NB4 (cell line): ENCODE data around the gene MESP2.
A peak's percentile ranks its signal among the peaks of the same experiment; 100 is the strongest.

Source experiments
- DNase-seq: peaks from one replicate; pipeline ENCODE4 v3.0.0; 2010; ENCODE audit warnings: low read depth
- H3K4me3 ChIP-seq: one replicate; pipeline ENCODE4 v1.5.1; 2011; ENCODE audit warnings: mild to moderate bottlenecking, low read depth, low read length, moderate library complexity
- MYC ChIP-seq: IDR thresholded peaks from 2 replicates; pipeline ENCODE4 v1.6.1; 2011; ENCODE audit warnings: low read depth, low read length
- POLR2A ChIP-seq: IDR thresholded peaks from 2 replicates; pipeline ENCODE4 v1.6.1; 2011; ENCODE audit warnings: mild to moderate bottlenecking; ENCODE audit not compliant: insufficient read length; ENCODE audit errors: extremely low read depth
- TF ChIP-seq, protein P1 (sequence below): IDR thresholded peaks from one replicate; pipeline ENCODE4 v1.5.1; 2012; ENCODE audit warnings: low read depth, low read length
- TF ChIP-seq, protein P2 (sequence below): IDR thresholded peaks from 2 replicates; pipeline ENCODE4 v1.6.1; 2011; ENCODE audit warnings: low read depth, low read length

MESP2 gene, protein sequence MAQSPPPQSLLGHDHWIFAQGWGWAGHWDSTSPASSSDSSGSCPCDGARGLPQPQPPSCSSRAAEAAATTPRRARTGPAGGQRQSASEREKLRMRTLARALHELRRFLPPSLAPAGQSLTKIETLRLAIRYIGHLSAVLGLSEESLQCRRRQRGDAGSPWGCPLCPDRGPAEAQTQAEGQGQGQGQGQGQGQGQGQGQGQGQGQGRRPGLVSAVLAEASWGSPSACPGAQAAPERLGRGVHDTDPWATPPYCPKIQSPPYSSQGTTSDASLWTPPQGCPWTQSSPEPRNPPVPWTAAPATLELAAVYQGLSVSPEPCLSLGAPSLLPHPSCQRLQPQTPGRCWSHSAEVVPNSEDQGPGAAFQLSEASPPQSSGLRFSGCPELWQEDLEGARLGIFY

DNA sequence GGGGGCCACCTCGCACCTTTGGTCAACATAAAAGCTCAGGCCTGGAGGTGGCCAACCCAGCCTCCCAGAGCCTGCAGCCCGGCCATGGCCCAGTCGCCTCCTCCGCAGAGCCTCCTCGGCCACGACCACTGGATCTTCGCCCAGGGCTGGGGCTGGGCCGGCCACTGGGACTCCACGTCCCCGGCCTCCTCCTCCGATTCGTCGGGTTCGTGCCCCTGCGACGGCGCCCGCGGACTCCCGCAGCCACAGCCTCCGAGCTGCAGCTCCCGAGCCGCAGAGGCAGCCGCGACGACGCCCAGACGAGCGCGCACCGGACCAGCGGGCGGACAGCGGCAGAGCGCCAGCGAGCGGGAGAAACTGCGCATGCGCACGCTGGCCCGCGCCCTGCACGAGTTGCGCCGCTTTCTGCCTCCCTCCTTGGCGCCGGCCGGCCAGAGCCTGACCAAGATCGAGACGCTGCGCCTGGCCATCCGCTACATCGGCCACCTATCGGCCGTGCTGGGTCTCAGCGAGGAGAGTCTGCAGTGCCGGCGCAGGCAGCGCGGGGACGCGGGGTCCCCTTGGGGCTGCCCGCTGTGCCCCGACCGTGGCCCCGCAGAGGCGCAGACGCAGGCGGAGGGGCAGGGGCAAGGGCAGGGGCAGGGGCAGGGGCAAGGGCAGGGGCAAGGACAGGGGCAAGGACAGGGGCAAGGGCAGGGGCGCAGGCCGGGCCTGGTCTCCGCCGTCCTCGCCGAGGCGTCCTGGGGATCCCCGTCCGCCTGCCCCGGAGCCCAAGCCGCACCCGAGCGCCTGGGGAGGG lies at the start of gene MESP2:
MESP2 (plus strand) TSS at position 59 of the 799 bp plus-strand sequence; CDS start at position 85, 26 bp downstream.
- DNase-seq = peak; percentile 84
- TF ChIP-seq POLR2A = no peak
- TF ChIP-seq, protein P1, sequence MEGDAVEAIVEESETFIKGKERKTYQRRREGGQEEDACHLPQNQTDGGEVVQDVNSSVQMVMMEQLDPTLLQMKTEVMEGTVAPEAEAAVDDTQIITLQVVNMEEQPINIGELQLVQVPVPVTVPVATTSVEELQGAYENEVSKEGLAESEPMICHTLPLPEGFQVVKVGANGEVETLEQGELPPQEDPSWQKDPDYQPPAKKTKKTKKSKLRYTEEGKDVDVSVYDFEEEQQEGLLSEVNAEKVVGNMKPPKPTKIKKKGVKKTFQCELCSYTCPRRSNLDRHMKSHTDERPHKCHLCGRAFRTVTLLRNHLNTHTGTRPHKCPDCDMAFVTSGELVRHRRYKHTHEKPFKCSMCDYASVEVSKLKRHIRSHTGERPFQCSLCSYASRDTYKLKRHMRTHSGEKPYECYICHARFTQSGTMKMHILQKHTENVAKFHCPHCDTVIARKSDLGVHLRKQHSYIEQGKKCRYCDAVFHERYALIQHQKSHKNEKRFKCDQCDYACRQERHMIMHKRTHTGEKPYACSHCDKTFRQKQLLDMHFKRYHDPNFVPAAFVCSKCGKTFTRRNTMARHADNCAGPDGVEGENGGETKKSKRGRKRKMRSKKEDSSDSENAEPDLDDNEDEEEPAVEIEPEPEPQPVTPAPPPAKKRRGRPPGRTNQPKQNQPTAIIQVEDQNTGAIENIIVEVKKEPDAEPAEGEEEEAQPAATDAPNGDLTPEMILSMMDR = peak; percentile 13
- no peak for TF ChIP-seq MYC
- TF ChIP-seq, protein P2, sequence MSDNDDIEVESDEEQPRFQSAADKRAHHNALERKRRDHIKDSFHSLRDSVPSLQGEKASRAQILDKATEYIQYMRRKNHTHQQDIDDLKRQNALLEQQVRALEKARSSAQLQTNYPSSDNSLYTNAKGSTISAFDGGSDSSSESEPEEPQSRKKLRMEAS = peak; percentile 36
- H3K4me3 ChIP-seq = no peak within 1 kb of the TSS

DNA sequence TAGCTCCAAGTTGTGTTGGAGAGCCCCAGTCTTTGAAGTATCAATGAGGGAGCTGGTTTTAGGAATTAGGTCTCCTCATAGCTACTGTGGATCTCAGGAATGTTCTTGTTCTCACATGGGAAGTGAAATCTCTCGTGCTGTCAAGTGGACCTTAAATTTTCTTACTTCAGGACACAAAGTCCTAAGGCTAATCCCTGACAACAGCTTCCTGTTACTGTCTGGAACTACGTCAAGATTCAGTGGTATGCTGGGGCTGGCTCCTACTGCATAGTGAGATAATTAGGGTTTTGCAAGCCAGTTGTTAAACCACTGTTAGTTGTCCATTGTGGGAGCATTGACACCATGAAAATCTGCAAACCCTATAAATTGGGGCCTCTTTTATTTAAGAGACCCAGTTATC lies 47.9 kb upstream of the MESP2 start:
- H3K4me3 ChIP-seq = no peak overlapping the region
- TF ChIP-seq, protein P2 = no peak
- no peak for TF ChIP-seq MYC
- DNase-seq = no peak

DNA sequence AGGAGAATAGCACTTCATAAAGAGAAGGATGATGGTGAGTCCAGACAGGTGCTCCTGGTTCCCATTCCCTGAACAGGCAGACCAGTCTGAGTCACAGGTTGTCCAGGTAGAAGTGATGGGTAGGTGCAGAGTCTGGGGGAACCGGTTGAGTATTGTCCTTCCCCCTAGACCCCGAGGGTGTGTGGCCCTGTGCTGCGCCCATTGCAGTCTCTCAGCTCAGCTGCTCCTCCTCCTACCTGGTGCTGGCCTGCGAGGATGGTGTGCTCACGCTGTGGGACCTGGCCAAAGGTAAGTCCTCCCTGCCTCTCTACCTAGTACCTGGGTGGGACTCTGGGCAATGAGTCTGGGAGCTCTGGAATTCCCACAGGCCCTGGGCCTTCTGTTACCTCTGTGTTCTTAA lies 44.9 kb upstream of the MESP2 start:
- no peak for DNase-seq

DNA sequence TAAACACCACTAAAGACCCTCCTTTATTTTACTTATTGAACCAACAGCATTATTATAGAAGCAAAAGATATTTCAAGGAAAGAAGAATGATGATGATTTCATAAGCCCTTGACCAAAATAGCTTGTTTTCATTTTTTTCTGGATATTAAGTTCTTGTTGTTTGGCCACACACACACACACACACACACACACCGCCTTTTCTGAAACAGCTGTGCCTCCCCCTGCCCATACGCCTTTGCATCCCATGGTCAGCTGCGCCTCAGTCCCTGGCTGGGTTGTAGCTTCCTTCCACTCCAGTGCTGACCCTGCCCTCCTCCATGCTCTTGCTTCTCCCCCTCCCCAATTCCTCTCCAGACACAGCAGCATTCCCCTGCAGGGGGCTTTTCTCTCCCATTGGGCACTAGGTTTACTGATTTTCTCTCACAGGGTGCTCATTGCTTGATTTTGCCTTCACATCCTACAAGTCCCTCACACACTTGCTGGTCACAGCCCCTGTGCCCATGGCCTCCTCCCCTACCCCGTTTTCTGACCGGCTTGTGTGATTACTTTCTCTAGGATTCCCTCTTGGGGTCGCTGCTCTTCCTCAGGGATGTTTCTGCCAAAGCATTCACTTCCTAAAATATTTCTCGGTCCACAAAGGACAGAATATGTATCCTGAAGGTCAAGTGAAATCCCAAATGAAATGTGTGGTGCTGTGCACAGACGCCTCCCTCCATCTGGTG lies 43.5 kb upstream of the MESP2 start:
- DNase-seq = no peak
- TF ChIP-seq, protein P1 = peak; percentile 2
- TF ChIP-seq, protein P2 = no peak
- no peak overlapping the region for H3K4me3 ChIP-seq

More for the DNA sequence above, 44.9 kb upstream of the MESP2 start:
- H3K4me3 ChIP-seq = no peak overlapping the region
- TF ChIP-seq, protein P1 = no peak
- TF ChIP-seq MYC = no peak

DNA sequence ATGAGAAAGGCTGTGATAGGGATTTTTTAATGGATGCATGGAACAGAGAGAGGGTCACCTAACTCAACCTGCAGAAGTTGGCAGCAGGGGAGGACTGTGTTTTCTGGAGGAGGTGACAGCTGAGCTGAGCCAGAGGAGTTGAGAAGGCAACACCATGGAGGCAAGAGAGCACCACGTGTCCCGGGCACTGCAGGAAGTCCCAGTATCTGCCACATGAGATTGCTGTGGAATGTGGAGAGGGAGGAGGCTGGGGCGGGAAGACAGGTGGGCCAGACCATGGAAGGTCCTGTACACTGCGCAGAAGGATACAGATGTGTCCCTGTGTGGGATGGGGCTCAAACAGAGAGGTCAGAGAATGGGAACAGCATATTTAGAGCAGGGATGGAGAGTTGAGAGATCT lies 40.4 kb upstream of the MESP2 start:
- TF ChIP-seq, protein P1 = no peak
- TF ChIP-seq, protein P2 = no peak
- no peak for DNase-seq

DNA sequence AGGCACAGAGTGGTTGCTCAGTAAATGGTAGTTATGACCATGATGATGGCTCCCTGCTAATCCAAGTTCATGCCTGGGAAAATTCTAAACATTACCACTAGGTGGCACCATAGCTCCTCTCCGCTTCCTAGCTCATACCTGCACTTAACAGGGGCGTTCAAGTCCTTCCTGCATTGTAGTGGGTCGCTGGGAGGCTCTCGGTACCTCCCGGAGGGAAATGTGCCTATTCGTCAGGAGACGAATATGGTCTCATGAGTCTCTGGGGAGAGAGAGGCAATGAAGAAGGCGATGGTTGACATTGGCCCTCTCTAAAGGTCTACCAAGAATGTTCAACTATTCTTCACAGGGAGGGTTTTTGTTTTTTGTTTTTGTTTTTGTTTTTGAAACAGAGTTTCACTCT lies 36.0 kb upstream of the MESP2 start:
- no peak for TF ChIP-seq MYC
- TF ChIP-seq, protein P1 = peak; percentile 72
- TF ChIP-seq, protein P2 = no peak
- peak; percentile 85 for DNase-seq
- no peak overlapping the region for H3K4me3 ChIP-seq

More for the DNA sequence above, 40.4 kb upstream of the MESP2 start:
- H3K4me3 ChIP-seq = no peak overlapping the region
